Immature natural killer cell (primary cell): ENCODE data around the gene SPG11. TPM values are rescaled to one million over a fixed set of nuclear protein-coding genes. Genes with fewer than 3 reads are reported as not detected.

Source experiments
- polyA plus RNA-seq, 3 donors: library from polyadenylated mRNA; unstranded; fragments of 300-500 nt; fragmentation: Illumina TruSeq; gene quantifications; one replicate each; pipeline ENCODE4 v1.2.3, GENCODE V29; 2021

Gene SPG11
- polyA plus RNA-seq, 3 donors from 2014 or later, result 22.0 to 37.3 (median 26.1) TPM

Other genes with a start within 250 kb of the SPG11 start
- gene CTDSPL2, start 236.0 kb downstream of the SPG11 start, polyA plus RNA-seq, result 10 to 100 TPM; 32.4 to 56.1 (median 49.0) TPM
- 10 to 100 TPM; 16.8 to 21.0 (median 19.4) TPM for gene EIF3J, start 126.5 kb downstream of the SPG11 start, polyA plus RNA-seq
- 10 to 100 TPM; 24.8 to 49.1 (median 41.4) TPM for gene PATL2, start 47.7 kb upstream of the SPG11 start, polyA plus RNA-seq
- gene B2M, start 47.9 kb upstream of the SPG11 start, polyA plus RNA-seq, result over 10,000 TPM; 41,154 to 70,702 (median 45,494) TPM
- gene TRIM69, start 72.9 kb upstream of the SPG11 start, polyA plus RNA-seq, result 10 to 100 TPM; 14.9 to 23.4 (median 19.0) TPM